ENCODE data around the gene CLPTM1L.

CLPTM1L gene

GRCh38 chr5:1368756-1369155 is 23.9 kb upstream of the CLPTM1L start:
- no peak for DNase-seq (ENCODE audit: low read depth, low spot score)
- H3K4me3 ChIP-seq (ENCODE audit: low read depth, low read length) = no peak overlapping the region
- TF ChIP-seq CTCF (IDR thresholded peaks at IDR 0.05; ENCODE audit: low read depth, low read length) = no peak
- in situ Hi-C loops (cut with HindIII; ENCODE audit: low sequenced_read_pairs) = no loop called here

GRCh38 chr5:1368236-1368635 is 23.3 kb upstream of the CLPTM1L start:
- in situ Hi-C loops (cut with HindIII; ENCODE audit: low sequenced_read_pairs) = no loop called here

GRCh38 chr5:1367149-1367548 is 22.2 kb upstream of the CLPTM1L start:
- TF ChIP-seq CTCF (IDR thresholded peaks at IDR 0.05; ENCODE audit: low read depth, low read length) = no peak
- no peak overlapping the region for H3K4me3 ChIP-seq (ENCODE audit: low read depth, low read length)
- no peak for DNase-seq (ENCODE audit: low read depth, low spot score)
- in situ Hi-C loops (cut with HindIII; ENCODE audit: low sequenced_read_pairs) = no loop called here

More at GRCh38 chr5:1368236-1368635, 23.3 kb upstream of the CLPTM1L start:
- H3K4me3 ChIP-seq (ENCODE audit: low read depth, low read length) = no peak overlapping the region
- TF ChIP-seq CTCF (IDR thresholded peaks at IDR 0.05; ENCODE audit: low read depth, low read length) = no peak
- no peak for DNase-seq (ENCODE audit: low read depth, low spot score)

GRCh38 chr5:1366514-1366913 is 21.6 kb upstream of the CLPTM1L start:
- TF ChIP-seq CTCF (IDR thresholded peaks at IDR 0.05; ENCODE audit: low read depth, low read length) = no peak
- in situ Hi-C loops (cut with HindIII; ENCODE audit: low sequenced_read_pairs) = no loop called here
- DNase-seq (ENCODE audit: low read depth, low spot score) = no peak
- no peak overlapping the region for H3K4me3 ChIP-seq (ENCODE audit: low read depth, low read length)

GRCh38 chr5:1364211-1364610 is 19.3 kb upstream of the CLPTM1L start:
- H3K4me3 ChIP-seq (ENCODE audit: low read depth, low read length) = no peak overlapping the region
- in situ Hi-C loops (cut with HindIII; ENCODE audit: low sequenced_read_pairs) = no loop called here
- no peak for TF ChIP-seq CTCF (IDR thresholded peaks at IDR 0.05; ENCODE audit: low read depth, low read length)
- DNase-seq (ENCODE audit: low read depth, low spot score) = no peak

GRCh38 chr5:1363581-1363980 is 18.7 kb upstream of the CLPTM1L start:
- no peak for DNase-seq (ENCODE audit: low read depth, low spot score)
- no peak for TF ChIP-seq CTCF (IDR thresholded peaks at IDR 0.05; ENCODE audit: low read depth, low read length)
- in situ Hi-C loops (cut with HindIII; ENCODE audit: low sequenced_read_pairs) = no loop called here
- no peak overlapping the region for H3K4me3 ChIP-seq (ENCODE audit: low read depth, low read length)

- in situ Hi-C loops (cut with HindIII; ENCODE audit: low sequenced_read_pairs) = no loop called here
- TF ChIP-seq CTCF (IDR thresholded peaks at IDR 0.05; ENCODE audit: low read depth, low read length) = no peak
- H3K4me3 ChIP-seq (ENCODE audit: low read depth, low read length) = no peak overlapping the region
- no peak for DNase-seq (ENCODE audit: low read depth, low spot score)
Observed at GRCh38 chr5:1363160-1363559, 18.3 kb upstream of the CLPTM1L start.
